Heart left ventricle (tissue), 16 donors: ENCODE results near the gene ATP13A1. TPM values are rescaled to one million over a fixed set of nuclear protein-coding genes. Genes with fewer than 3 reads are reported as not detected.
A peak's percentile ranks its signal among the peaks of the same experiment; 100 is the strongest.

Experiments used
- ATAC-seq, 4 donors: fragments of 200-7000 bp; cut with Tn5 transposase; one replicate each; pipeline ENCODE4 v1.9.1; 2020 to 2022; ENCODE audit warnings: moderate library complexity in 4 of 4, mild to moderate bottlenecking in 3 of 4, moderate number of reproducible peaks in 1 of 4
- DNase-seq, 5 donors: peaks; one replicate each; pipeline ENCODE4 v3.0.0-alpha.2; 2020
- H3K27ac ChIP-seq, 12 donors: fragments of 200-600 bp; sonication (generic) in 4 of 12; one replicate each; pipeline versions ENCODE4 v1.5.0 to v1.8.0; 2016 to 2022; ENCODE audit warnings: mild to moderate bottlenecking in 2 of 12
- H3K27me3 ChIP-seq, 9 donors: fragments of 200-600 bp; sonication (generic) in 2 of 9; one replicate each; pipeline versions ENCODE4 v1.5.1 to v1.8.0; 2016 to 2022; ENCODE audit warnings: mild to moderate bottlenecking in 3 of 9
- H3K36me3 ChIP-seq, 9 donors: fragments of 200-600 bp; sonication (generic) in 2 of 9; one replicate each; pipeline versions ENCODE4 v1.5.0 to v1.8.0; 2018 to 2022; ENCODE audit warnings: mild to moderate bottlenecking in 2 of 9
- H3K4me1 ChIP-seq, 12 donors: fragments of 200-600 bp; sonication (generic) in 4 of 12; one replicate each; pipeline versions ENCODE4 v1.5.0 to v1.8.0; 2016 to 2022; ENCODE audit warnings: mild to moderate bottlenecking in 3 of 12
- H3K4me3 ChIP-seq, 12 donors: fragments of 200-600 bp; sonication (generic) in 4 of 12; one replicate each; pipeline versions ENCODE4 v1.5.0 to v1.8.0; 2017 to 2022; ENCODE audit warnings: mild to moderate bottlenecking in 9 of 12, moderate library complexity in 4 of 12
- H3K9me3 ChIP-seq, 12 donors: fragments of 200-600 bp; sonication (generic) in 4 of 12; one replicate each; pipeline versions ENCODE4 v1.5.0 to v1.8.0; 2016 to 2022; ENCODE audit warnings: mild to moderate bottlenecking in 1 of 12
- POLR2A ChIP-seq, 2 donors: fragments of 450-650 bp; IDR thresholded peaks; one replicate each; pipeline ENCODE4 v1.6.1; 2017; ENCODE audit warnings: antibody characterized with exemption in 2 of 2, mild to moderate bottlenecking in 2 of 2, moderate library complexity in 2 of 2
- WGBS, 4 donors: extraction: QIAGEN DNeasy Blood & Tissue Kit in 2 of 4; methylation state at CpG; one replicate each; pipeline versions ENCODE4 v1.1.5 to v1.1.7; 2013 to 2018; 5-methylcytosine and 5-hydroxymethylcytosine counted together
- intact Hi-C, 10 donors: fragments of 100-400 bp; cut with DNase I; formaldehyde crosslinking; loops; one replicate each; pipeline versions ENCODE4 v1.11.1 to v1.14.2; 2022
- polyA plus RNA-seq, 2 donors: library from polyadenylated mRNA; stranded (reverse); fragments of 200-250 nt; gene quantifications; one replicate each; pipeline ENCODE4 v1.2.3, GENCODE V29; 2013
- total RNA-seq, 9 donors: library from RNA; depleted of rRNA in 2 of 9; stranded (reverse); fragments of >200 nt in 2 of 9; fragmentation: NEBNext Ultra II Directional in 3 of 9; extraction: Animal tissue kit (Norgen Biotek cat#: 25700) in 3 of 9; gene quantifications; one replicate each; pipeline versions ENCODE4 v1.1.0 to v1.2.4, GENCODE V29; 2016 to 2023
- TF ChIP-seq, protein P1 (sequence below), 12 donors: fragments of 200-600 bp; sonication (generic) in 4 of 12; IDR thresholded peaks; one replicate each; pipeline versions ENCODE4 v1.5.0 to v1.8.0; 2018 to 2022; ENCODE audit warnings: antibody characterized with exemption in 12 of 12, mild to moderate bottlenecking in 5 of 12
- donor health status: ischemic (EF 13 %, LVEDD 7.1; RV severe dilation, severe dysfunction).
- donor health status: healthy with polysubstance abuse.
- donor health status: DM: no; HTN: yes; CAD: no.
- donor health status: DM: no; HTN: no; CAD: no.
- donor health status: ischemic (EF 25% LVEDD 6.9; RV normal size, moderate dysfunction).
- donor health status: ischemic (EF 25% LVEDD 5.7; RV mildly dilated, moderate dysfunction).
- donor health status: healthy.
- donor health status: DM: yes; HTN: yes; CAD: no.
- donor health status: ischemic (EF 35%, LVEDD 5.7; RV mildly dilated, moderate dysfunction).
- donor health status: nonischemic (EF 11% LVEDD 7.7; RV severe dilation, severe dysfunction).
- donor health status: DM: yes; HTN: yes; CAD: no.
- donor health status: PGD.
- donor health status: ischemic (EF 29% LVEDD 5.4; RV normal size, mild dysfunction).
- donor health status: nonischemic (EF 23%, LVEDD 6.1; RV moderate dilation, normal function).

The ATP13A1 gene
- total and polyA plus RNA-seq, 11 donors = 15.7 to 65.8 (median 22.0) TPM

DNA sequence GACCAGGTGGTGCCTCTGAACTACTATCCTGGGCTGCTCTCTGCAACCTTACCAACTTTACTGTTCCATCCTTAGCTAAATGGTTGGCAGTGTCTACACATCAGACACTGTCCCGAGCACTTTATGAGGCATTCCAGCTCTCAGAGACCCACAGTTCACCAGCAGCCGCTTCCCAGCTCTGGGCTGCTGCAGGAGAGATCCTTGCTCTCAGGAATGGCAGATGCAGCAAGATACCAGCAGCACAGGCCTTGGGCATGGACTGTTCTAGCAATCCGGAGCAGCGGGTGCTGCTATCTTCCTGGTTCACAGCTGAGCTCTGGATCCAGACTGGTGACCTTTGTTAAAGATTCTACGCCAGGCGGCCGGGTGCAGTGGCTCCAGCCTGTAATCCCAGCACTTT is 32.1 kb downstream of the ATP13A1 start:
- 83 to 97% (median 93%) methylated on average over 4 to 7 of the region's 7 CpGs for WGBS, 4 donors
- intact Hi-C loops = loop anchor here in 1 of 10 donors (5.0 kb wide), 1 partner anchor 74 kb away; no protein-coding TSS in a partner anchor
- Histone ChIP-seq H3K27ac (no peak overlapping the region), H3K4me3 (no peak overlapping the region), H3K36me3 (peaks cover 0 to 67% (median 8%) of the 10 kb centered on the region in 9 donors), H3K4me1 (peaks cover 0 to 16% (median 10%) of the 10 kb centered on the region in 12 donors), H3K9me3 (no peaks in the 10 kb centered on the region), H3K27me3 (peaks cover 0 to 24% (median 10%) of the 10 kb centered on the region in 9 donors)
- TF ChIP-seq, protein P1, sequence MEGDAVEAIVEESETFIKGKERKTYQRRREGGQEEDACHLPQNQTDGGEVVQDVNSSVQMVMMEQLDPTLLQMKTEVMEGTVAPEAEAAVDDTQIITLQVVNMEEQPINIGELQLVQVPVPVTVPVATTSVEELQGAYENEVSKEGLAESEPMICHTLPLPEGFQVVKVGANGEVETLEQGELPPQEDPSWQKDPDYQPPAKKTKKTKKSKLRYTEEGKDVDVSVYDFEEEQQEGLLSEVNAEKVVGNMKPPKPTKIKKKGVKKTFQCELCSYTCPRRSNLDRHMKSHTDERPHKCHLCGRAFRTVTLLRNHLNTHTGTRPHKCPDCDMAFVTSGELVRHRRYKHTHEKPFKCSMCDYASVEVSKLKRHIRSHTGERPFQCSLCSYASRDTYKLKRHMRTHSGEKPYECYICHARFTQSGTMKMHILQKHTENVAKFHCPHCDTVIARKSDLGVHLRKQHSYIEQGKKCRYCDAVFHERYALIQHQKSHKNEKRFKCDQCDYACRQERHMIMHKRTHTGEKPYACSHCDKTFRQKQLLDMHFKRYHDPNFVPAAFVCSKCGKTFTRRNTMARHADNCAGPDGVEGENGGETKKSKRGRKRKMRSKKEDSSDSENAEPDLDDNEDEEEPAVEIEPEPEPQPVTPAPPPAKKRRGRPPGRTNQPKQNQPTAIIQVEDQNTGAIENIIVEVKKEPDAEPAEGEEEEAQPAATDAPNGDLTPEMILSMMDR (IDR thresholded peaks at IDR 0.05) = no peak
- TF ChIP-seq POLR2A (IDR thresholded peaks at IDR 0.05) = no peak
- ATAC-seq (no peak), DNase-seq (no peak)

DNA sequence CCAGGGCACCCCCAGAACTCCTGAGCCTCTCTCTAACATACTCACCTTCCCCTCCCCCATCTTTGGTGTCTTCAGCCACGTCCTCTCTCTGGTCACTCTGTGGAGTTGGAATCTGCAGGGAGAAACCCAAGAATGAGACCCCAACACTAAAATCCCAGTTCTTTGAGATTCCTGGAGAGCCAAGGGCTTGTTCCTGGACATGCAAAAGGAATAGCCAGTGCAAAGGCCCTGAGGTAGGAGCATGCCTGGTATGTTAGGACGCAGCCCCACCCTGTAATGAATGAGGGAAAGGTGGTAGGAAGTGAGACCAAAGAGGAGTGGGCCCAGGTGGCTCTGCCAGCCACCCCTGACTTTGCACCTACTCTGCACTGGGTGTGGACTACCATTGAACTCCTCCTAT is 33.0 kb downstream of the ATP13A1 start:
- ATAC-seq (no peak), DNase-seq (no peak)
- intact Hi-C loops = loop anchor here in 1 of 10 donors (5.0 kb wide), 1 partner anchor 73 kb away; no protein-coding TSS in a partner anchor
- no peak overlapping the region for H3K4me3 ChIP-seq
- peaks cover 0 to 58% (median 8%) of the 10 kb centered on the region in 9 donors for H3K36me3 ChIP-seq
- peaks cover 0 to 16% (median 10%) of the 10 kb centered on the region in 12 donors for H3K4me1 ChIP-seq
- 94 to 97% (median 97%) methylated on average over 2 of the region's 2 CpGs for WGBS, 4 donors
- peaks cover 0 to 27% (median 10%) of the 10 kb centered on the region in 9 donors for H3K27me3 ChIP-seq
- TF ChIP-seq, protein P1 (IDR thresholded peaks at IDR 0.05) = no peak
- TF ChIP-seq POLR2A (IDR thresholded peaks at IDR 0.05) = no peak
- H3K9me3 ChIP-seq = no peaks in the 10 kb centered on the region
- no peak overlapping the region for H3K27ac ChIP-seq

DNA sequence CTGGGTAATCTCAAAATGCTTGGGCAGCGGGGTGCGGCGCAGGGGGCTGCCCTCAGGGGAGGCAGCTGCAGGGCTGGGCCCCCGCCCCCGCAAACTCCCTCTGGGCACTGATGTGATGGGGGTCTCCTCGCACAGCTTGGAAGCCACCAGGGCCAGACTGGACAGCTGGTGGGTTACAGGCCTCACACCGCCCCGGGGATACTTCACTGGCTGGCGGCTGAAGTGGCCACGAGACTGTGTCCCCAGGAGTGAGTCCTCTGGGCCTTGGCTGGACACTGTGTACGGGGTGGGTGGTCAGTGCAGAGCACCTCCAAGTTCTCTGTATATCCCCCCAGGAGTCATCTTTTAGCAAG is 33.4 kb downstream of the ATP13A1 start:
- H3K9me3 ChIP-seq = no peaks in the 10 kb centered on the region
- H3K27me3 ChIP-seq = peaks cover 0 to 27% (median 10%) of the 10 kb centered on the region in 9 donors
- H3K36me3 ChIP-seq = peaks cover 0 to 54% (median 6%) of the 10 kb centered on the region in 9 donors
- no peak for ATAC-seq
- TF ChIP-seq, protein P1 (IDR thresholded peaks at IDR 0.05) = no peak
- no peak for TF ChIP-seq POLR2A (IDR thresholded peaks at IDR 0.05)
- H3K27ac ChIP-seq = no peak overlapping the region
- intact Hi-C loops = loop anchor here in 1 of 10 donors (5.0 kb wide), 1 partner anchor 73 kb away; no protein-coding TSS in a partner anchor
- 97 to 100% (median 99%) methylated on average over 7 to 11 of the region's 11 CpGs for WGBS, 4 donors
- H3K4me3 ChIP-seq = no peak overlapping the region
- peaks cover 0 to 16% (median 10%) of the 10 kb centered on the region in 12 donors for H3K4me1 ChIP-seq
- no peak for DNase-seq

DNA sequence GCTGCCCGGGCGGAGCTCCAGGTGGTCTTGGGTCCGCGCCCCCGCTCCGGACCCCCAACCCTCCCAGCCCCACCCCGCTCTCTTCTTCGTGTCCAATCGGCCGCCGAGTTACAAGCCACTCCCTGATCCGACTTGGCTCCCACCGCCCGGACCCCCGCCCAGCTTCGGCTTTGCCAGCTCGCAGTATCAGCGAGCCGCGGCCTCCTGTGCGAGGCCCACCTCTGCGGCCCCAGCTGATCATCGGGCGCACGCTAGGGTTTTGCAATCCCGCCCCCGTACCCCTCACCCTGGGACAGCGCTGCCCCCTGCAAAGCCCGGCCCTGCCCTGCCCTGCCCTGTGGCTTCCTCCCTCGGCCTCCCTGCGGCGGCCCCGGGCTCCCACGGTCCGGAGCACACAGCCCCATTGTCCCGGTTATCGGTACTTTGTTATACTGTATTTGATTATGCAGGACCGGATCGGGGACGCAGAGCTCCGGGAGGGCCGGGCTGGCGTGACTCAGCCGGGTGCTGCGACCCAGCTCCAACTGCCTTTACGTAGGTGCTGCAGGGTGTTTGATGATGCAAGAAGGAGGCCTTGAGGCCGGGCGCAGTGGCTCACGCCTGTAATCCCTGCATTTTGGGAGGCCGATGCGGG is 34.9 kb downstream of the ATP13A1 start:
- intact Hi-C loops = no loop called here
- Histone ChIP-seq H3K4me1 (peaks cover 0 to 16% (median 10%) of the 10 kb centered on the region in 12 donors), H3K9me3 (no peaks in the 10 kb centered on the region), H3K27me3 (peaks cover 0 to 27% (median 10%) of the 10 kb centered on the region in 9 donors), H3K4me3 (peak overlapping the region; percentile 20 to 60 (median 46)), H3K27ac (peak overlapping the region in 1 of 12 donors; percentile 17), H3K36me3 (peaks cover 0 to 40% (median 0%) of the 10 kb centered on the region in 9 donors)
- WGBS, 4 donors = 14 to 39% (median 20%) methylated on average over 26 to 51 of the region's 51 CpGs
- DNase-seq = no peak
- TF ChIP-seq POLR2A (IDR thresholded peaks at IDR 0.05) = no peak
- TF ChIP-seq, protein P1 (IDR thresholded peaks at IDR 0.05) = no peak
- peak in 3 of 4 donors; percentile 23 to 46 (median 31) for ATAC-seq
